Medulla oblongata (tissue), 1 donor: ENCODE measurements around the gene PRKCA.

ENCODE experiments used
- DNase-seq: peaks from one replicate; pipeline ENCODE4 v3.0.0-alpha.2; 2015; ENCODE audit errors: extremely low spot score

The PRKCA gene

DNA sequence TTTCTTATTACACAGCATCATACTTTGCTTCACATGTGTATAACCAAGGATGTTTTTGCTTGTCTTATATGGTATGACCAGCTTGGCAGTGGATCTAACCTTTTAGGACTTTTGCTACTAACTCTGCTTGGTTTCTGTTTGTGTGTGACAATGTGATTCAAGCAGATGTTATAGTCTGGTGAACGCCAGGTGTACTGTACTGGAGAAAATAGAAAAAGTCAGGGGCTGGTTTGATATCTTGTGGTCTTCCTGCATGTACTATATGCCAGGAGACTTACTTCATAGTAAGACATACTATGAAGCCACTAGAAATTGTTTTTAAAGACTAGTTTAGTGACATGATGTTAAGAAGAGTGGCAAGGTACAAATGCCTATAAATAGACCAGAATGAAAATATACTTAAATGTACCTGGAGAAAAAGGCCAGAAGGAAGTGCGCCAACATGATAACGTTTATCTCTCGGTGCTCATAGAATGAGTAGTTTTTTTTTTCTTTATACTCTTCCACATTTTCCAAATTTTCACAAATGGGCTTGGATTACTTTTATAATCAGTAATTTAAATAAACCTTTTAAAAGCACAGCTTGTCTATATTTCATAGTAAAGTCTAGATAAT is 112.3 kb downstream of the PRKCA start:
- no peak for DNase-seq

DNA sequence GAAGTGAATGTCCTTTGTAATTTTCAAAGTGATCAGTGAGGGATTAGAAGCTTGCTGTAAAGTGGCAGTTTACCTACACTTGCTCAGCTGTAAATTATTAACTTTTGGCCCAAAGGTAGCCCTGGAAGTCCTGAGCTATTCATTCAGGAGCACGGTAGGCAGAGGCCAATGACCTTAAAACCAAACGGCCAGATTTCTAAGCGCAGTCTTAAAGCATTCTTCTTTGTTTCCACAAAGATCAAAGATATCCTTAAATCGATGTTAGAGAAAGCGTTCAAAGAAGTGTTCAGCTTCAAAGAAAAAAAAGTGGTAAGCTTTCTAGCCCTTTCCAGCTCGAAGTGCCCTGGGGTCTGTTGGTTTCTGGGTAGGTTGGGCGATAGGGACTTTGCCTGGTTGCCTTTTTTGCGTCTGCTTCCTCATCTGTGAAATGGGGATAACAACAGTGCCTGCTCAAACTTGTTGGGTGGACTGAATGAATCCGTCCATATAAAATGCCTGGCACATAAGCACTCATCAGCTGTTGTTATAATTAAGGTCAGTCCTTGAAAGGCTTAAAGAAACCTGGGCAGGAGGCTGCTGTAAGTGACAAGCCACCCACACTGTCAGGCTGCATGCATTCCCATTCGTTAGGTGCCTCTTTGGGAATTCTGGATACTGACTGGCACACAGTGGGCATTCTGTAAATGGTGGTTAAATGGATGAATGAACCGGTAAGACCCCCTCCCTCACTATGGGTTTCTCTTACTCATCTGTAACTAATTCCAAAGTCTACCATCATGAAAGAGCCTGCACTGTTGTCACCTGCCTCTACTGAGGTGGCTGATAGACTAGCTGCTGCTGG is 113.2 kb downstream of the PRKCA start:
- DNase-seq, result no peak

DNA sequence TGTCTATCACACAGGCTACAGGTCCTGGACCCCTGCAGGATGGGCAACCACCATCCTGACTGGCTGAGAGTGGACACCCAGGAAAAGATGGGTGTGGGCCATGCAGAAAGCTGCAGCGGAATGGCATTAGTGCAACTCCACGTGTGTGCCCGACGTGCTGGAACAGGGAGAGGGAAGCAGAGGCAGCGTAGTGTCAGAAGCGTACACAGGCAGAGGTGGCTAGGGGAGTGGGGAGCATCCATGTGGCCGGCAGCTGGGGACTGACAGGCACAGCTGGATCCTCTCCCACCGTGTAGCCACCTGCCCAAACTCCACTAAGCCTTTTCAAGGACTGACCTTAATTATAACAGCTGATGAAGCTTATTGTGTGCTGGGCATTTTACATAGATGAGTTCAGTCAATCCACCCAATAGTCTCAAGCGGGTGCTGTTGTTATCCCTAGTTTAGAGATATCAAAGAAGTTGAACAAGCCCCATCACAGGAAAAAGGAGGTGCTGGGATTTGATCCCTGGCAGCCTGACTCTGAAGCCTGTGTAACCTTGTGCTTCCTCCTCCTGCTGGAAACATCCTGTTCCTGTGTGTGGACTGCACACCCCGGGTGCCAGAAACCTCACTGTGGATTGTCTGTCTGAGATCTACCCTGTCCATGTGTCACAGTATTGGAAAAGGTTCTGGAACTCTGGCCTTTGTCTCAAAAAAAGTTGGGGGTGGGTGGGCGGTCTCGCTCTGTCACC is 114.0 kb downstream of the PRKCA start:
- DNase-seq, result no peak

DNA sequence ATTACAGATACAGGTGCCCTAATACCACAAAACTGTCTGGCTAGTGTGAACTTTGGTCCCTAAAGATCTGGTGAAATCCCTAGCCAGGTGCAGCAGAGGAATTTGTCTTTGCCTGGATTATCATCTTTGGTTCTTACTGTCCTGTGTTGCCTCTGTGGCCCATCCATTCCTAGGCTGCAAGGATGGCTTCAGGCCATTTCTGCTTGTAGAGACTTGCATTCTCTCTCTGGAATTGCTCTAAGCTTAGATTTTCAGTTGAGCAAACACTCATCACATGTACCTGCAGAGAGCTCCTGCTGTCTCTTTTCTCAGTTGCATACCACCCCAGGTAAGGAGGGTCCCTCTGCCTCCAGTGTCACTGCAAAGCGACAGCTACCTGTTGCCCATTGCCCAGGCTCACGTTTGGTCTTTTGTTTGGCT is 114.9 kb downstream of the PRKCA start:
- no peak for DNase-seq

DNA sequence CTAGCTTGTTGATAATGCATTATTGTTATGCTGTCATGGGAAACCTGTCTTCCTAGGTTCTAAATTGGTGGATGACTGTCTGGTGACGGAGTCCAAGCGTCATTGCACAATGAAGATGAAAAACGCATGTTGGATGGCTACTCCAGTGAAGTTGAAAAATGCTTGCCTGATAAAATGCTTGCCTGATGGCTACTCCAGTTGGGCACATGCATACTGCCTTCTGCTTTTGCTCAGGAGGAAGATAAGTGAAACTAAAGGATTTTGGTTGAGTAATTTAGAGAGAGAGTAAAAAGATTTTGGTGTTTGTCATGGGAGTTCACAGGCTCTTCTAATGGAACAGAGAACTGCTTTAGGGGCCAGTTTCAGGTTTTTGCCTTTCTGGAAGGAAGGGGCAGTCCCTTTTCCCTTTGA is 118.6 kb downstream of the PRKCA start:
- DNase-seq, result peak; percentile 48

DNA sequence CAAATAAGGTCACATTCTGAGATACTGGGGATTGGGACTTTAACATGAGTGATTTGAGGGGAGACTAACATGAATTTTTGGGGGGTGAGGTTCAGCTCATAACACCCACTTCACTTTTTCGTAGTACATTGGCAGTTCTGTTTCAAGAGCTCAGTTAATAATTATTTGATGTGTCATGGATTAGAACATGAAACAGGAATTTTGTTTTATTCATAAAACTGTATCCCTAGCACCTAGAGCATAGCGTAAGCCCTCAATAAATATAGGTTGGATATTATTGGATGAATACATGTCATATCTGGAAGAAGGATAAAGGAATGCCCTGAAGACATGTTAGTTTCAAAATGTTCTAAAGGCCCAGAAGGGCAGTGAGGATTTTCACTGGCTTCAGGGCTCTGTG is 119.8 kb downstream of the PRKCA start:
- no peak for DNase-seq

DNA sequence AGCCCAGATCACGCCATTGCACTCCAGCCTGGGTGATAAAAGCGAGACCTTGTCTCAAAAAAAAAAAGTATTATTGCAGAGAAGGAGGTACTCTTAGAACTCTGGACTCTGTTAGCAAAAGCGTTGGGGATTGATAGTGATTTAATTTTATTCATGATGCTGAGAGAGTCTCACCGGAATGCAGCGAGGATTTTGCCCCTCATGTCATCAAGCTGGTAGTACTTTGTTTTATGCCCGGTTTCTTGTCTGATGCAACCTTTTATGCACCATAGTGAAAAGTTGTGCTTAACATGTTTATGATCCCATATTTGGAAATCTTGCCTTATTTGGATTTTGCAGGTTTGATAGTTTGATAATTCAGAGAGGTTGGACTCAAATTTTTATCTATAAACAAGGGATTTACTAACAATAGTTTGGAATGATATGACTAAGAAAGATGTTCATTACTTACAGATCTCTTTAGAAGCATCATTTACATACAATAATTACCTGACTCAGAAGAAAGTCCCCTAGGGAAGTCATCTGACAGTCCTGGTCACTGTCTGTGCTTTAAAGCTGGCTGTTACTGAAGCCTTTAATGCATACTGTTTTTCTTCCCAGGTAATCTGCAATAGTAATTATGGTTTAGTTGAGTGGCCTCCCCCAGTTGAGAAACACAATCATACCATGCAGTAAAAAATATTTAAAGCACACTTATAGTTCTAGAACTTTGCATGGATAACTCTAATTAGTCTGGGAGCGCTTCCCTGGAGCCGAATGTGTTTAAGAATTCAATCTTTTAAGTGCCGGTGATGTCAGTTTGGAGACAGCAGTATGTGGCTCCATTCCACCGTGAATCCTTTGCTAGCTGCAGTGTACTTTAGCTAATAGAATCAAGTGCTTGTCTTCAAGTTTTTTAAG is 120.9 kb downstream of the PRKCA start:
- DNase-seq, result peak; percentile 51

DNA sequence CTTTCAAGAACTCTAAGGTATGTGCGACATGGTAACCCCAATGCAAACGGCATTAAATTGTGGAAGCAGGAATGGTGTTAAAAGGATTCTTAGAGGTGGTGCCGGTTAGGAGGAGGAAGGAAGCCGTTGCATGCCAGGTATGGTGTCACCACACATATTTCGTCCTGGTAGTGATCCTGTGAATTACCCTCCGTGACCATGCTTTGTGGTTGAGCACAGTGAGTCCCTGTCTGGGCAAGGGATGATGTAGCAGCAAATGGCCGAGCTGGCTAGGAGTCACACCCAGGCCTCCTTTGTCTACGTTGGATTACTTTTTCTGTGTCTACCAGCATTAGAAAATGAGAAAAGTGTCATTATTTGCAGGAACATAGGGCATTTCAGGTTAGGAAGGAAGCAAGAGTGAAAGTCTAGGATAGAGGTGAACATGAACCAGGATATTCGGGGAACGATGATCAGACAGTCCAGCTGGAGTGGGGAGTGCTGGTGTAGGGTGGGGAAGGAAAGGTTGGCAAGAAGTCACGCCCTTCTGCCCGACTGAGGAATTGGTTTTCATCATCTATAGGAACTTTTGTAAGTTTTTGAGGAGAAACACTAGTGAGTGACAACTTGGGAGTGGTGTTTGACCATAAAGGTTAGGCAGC is 123.5 kb downstream of the PRKCA start:
- no peak for DNase-seq

DNA sequence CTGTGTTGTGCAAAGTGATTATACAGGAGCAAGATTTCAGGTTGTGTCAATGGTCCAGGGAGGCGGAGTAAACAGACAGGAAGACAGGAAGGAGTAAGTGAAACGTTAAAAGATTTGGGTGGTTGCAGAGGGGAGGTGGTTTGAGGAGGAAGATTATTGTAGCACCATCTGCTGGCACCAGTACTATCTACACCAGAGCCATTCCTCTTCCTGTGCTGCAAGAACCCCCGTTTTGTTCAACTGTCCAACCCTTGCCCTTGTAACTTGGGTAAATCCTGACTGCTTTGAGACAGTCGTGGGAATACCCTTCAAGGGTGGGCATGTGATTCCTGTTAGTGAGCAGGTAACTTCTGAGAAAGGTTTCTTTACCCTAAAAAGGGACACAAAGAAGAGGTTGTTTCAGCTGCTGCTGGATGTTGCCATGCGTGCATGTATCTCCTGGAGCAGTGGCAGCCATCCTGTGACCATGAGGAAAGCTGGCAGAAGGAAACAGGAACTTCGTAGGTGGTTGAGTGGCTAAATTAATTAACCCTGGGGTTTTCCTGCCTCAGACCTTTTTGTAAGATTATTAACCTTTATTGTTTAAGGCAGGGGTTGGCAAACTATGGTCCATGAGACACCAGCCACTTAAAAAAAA is 124.1 kb downstream of the PRKCA start:
- no peak for DNase-seq

DNA sequence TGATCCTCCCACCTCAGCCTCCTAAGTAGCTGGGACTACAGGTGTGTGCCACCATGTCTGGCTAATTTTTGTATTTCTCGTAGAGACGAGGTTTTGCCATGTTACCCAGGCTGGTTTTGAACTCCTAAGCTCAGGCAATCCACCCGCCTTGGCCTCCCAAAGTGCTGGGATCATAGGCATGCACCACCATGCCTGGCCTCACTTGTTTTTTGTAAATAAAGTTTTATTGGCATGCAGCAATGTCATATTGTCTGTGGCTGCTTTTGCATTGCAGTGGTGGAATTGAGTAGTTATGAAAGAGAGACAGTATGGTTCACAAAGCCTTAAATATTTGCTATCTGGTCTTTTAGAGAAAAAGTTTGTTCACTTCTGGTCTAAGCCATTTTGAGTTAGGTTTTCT is 124.7 kb downstream of the PRKCA start:
- no peak for DNase-seq

DNA sequence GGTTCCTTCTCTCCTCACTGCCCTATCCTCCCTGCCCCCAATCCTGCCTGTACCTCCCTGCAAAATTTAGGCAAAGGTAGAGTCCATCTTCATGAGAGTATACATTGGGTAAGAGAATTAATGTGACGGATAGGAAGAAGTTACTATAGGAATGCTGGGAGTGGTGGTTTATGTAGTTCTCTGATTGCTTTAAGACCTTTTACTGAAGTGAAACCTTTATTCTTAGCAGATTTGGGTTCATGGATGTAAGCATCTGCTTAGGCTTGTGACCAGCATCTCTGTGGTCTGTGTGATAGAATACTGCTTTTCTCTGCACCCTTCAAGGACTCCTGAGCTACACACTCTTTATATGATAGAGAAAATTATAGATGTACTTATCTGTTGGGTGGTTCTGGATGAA is 127.3 kb downstream of the PRKCA start:
- peak; percentile 60 for DNase-seq

DNA sequence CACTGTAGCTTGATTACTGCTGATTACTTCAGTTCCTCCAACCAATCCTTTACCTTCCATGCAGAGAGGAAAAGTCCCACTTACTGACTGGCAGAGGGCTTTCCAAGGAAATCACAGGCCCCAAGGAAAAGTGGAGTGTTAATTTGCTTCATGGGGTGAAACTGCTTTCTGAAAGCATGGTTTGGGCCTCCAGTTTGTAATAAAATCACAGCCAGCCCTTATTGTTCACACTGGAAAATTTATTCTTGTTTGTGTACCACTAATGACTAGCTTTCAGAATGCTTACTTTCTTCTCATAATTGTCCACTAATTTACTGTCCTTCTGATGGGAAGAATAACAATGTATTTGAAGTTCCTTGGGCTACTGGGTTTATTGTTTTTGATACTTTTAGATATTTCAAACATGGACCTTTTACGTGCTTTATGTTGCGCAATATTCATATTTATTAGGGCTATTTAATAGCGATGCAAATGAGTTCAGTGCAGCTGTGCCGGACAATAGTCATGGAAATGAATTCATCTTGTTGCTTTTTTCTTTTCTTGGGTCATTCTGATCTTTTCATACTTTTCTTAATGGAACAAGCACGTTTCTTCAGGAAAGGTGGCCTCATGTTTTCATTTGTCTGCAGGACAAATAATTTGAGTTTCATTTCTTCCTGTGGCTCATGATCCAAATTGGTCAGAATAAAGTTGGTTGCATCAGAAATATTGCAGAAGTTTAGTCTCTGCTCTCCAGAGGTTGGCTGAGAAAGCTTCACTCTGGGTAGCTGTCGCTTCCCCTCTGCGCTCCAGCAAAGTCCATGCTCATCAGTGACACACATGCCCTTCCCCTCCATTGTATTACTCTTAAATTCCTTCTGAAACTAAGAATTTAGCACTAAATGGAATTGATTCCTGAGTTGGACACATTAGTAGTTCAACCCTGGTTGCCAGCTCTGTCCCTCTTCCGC is 128.7 kb downstream of the PRKCA start:
- DNase-seq, result no peak

DNA sequence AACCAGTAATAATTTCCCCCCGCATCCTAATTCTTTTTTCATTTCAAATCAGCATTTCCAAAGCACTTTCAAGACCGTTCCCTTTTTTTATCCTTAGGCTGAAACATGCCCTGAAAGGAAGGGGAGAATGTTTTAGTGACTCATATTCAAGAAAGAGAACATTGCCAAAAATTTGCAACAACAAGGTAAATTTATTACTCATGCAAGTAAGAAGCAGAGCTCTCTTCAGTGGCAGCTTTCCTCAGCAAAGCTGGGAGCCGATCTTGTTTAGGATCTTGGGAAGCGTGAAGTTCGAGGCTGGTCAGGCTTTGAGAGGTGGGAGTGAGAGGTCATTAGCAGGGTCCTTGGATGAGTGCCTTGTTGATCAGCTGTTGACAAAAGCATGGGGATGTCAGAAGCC is 129.5 kb downstream of the PRKCA start:
- no peak for DNase-seq

DNA sequence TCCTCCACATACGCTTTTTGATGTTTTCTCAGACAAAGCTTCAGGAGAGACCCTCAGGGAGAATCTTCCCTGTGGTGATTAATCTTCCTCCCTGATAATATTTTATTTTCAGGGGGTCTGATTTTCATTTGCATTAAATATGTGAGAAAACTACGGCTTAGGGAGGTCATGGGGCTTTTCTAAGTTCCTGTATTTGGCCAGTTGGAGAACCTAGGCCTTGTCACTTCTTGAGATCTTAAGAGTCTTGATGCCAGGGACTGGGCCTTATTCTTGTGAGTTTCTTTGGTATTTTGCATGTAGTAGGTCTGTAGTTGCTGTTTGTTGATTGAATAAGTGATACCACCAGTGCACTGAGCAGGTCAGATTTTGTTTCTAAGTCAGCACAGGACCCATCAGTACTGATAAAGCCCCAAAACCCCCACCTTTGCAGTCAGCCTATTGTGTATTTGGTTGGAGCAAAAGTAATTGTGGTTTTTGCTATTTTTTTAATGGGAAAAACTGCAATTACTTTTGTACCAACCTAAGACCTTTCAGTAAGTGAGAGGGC is 130.1 kb downstream of the PRKCA start:
- no peak for DNase-seq

DNA sequence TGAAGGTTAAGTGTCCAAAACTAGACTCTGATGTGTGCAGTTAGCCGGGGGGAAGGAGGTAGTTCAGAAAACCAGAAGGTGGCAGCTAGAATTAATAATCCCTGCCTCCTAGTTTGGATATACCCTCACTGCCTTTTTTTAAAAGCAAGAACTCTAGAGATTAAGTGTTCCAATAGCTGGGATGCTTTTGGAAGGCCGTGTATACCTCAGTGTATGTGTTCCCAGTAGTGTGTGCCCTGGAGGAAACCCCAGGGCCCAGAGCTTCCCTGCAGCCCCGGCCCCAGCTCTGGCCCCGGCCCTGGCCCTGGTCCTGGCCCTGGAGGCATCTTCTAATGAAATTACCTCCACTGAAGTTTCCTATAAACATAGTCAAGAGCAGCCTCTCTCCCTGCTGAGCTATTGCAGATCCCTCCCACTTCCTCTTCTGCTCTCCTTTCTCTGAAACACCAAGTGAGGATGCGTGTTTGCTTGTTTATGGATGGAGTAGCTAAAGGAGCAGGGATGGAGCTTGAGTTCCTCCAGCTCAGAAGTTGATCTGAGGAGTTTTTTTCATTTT is 130.7 kb downstream of the PRKCA start:
- DNase-seq, result no peak

DNA sequence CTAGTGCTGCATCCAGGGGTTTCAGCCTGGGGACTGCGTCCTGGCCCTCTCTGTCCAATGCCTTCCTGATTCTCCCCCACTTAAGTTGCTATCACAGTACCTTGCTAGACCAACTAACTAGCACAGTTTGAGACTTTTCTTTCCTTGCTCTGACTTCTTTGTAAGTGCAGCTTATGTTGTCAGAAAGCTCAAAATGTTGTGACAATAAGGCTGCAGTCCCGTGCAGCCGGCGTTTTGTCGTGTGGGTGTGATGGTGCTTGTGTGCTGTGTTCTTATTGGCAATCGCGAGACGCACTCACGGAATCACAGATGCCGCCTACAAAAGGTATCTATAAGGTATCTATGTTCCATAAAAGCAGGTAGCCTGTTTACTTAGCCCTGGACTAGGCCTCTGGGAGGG is 132.8 kb downstream of the PRKCA start:
- DNase-seq, result no peak

DNA sequence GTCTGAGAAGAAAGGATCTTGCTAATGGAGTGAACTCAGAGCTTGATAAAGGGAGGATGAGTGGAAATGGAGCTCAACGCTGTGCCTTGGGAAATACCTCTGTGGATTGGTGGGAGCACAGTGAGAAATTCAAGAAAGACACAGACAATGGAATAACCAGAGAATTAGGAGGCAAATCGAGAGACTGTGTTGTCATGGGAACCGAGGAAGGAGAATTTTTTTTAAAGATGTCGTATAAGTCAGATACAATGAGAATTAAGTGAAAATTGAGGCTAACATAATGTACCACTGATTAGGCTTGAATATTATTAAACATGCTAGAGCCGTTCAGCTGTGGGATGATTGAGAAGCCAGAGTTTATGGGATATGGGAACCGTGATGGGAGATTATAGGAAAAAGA is 134.2 kb downstream of the PRKCA start:
- no peak for DNase-seq

DNA sequence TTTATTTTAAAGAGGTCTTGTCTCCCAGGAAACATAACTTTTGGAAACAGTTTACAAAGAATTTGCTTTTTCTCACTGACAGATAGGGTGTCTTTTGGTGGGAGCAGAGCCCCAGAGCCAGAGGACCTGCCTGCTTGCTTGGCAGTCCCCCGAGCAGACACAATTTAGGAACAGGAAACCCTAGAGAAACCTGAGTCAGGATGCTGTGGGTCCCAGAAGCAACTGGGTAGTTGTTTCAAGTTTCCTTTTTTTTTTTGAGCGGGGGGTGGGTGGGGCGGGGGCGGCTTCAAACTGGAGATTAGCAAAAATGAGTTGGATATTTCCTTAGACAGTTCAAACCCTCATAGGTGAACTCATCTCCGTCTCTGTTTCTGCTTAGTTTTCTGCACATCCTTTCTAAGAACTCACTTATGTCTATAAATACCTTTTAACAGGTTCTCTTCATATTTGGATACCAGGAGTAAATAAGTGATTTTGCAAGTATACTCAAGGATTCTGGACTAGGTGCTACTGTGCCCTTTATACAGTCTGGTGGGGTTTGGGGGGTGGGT is 135.1 kb downstream of the PRKCA start:
- no peak for DNase-seq

DNA sequence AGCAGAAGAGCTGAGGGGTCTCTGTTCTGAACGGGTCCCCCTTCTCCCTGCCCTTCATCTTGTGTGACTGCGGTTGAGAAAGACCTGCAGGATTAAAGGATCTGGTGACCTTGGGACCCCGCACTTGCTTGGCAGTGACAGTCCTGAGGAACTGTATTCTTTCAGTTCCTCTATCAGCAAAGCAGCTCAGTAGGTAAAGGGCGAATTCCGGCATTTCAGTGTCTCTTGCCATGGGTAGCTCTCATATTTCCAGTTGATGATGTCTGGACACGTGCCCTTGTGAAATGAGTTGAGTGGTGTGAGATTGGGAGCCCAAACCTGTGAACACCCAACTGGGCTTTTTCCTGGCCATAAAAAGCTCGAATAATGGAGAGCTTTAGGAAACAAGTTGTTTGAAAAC is 135.7 kb downstream of the PRKCA start:
- no peak for DNase-seq
